GM18873 (cell line): ENCODE results near the gene CHADL.
"Not testable (repeated sequence)": the region's sequence is repeated elsewhere in the genome, so short reads cannot be mapped to it uniquely, and the experiment has no call there.

Experiments used
- ATAC-seq: cut with Tn5 transposase; IDR thresholded peaks from one replicate; pipeline ENCODE4 v1.9.1; 2021; ENCODE audit warnings: mild to moderate bottlenecking, moderate library complexity, moderate number of reproducible peaks; ENCODE audit not compliant: unreplicated experiment, low FRiP score

Gene CHADL

GRCh38 chr22:41240377-41241132 lies at the start of gene CHADL:
Gene CHADL (minus strand): TSS chr22:41240931. CDS start chr22:41240881, 50 bp downstream.
- no peak for ATAC-seq

GRCh38 chr22:41289671-41290070 lies 48.9 kb upstream of the CHADL start:
- ATAC-seq = no peak

- ATAC-seq = no peak
Observed at GRCh38 chr22:41288245-41288946, 47.7 kb upstream of the CHADL start.

GRCh38 chr22:41286639-41287091 lies 45.9 kb upstream of the CHADL start:
- ATAC-seq = peak; percentile 16

GRCh38 chr22:41285820-41286638 lies 45.3 kb upstream of the CHADL start, which contains the start of gene RANGAP1:
Gene RANGAP1 (minus strand): TSS chr22:41286187. CDS start chr22:41281044, 5,143 bp downstream.
- peak; percentile 87 for ATAC-seq

- no peak for ATAC-seq
Observed at GRCh38 chr22:41285441-41285819, 44.7 kb upstream of the CHADL start.

GRCh38 chr22:41284465-41284864 lies 43.7 kb upstream of the CHADL start:
- no peak for ATAC-seq

- no peak for ATAC-seq
Observed at GRCh38 chr22:41280854-41281253, 40.1 kb upstream of the CHADL start.

GRCh38 chr22:41280065-41280464 lies 39.3 kb upstream of the CHADL start:
- ATAC-seq = no peak

- ATAC-seq = no peak
Observed at GRCh38 chr22:41274856-41275255, 34.1 kb upstream of the CHADL start.

- ATAC-seq = no peak
Observed at GRCh38 chr22:41273128-41273527, 32.4 kb upstream of the CHADL start.

GRCh38 chr22:41271787-41272186 lies 31.1 kb upstream of the CHADL start:
- ATAC-seq = no peak

- no peak for ATAC-seq
Observed at GRCh38 chr22:41267958-41268357, 27.2 kb upstream of the CHADL start.

- no peak for ATAC-seq
Observed at GRCh38 chr22:41264408-41264941, 23.7 kb upstream of the CHADL start.

GRCh38 chr22:41263704-41264103 lies 23.0 kb upstream of the CHADL start:
- no peak for ATAC-seq

- ATAC-seq = no peak
Observed at GRCh38 chr22:41262250-41262765, 21.6 kb upstream of the CHADL start.

GRCh38 chr22:41261541-41262249 lies 21.0 kb upstream of the CHADL start:
- no peak for ATAC-seq

GRCh38 chr22:41260871-41261270 lies 20.1 kb upstream of the CHADL start:
- ATAC-seq = no peak

- not testable (repeated sequence) for ATAC-seq
Observed at GRCh38 chr22:41259756-41260155, 19.0 kb upstream of the CHADL start.

GRCh38 chr22:41257696-41258095 lies 17.0 kb upstream of the CHADL start:
- no peak for ATAC-seq
